ENCODE results near the gene ELK1.
"Not testable (repeated sequence)": the region's sequence is repeated elsewhere in the genome, so short reads cannot be mapped to it uniquely, and the experiment has no call there.

Gene ELK1

DNA sequence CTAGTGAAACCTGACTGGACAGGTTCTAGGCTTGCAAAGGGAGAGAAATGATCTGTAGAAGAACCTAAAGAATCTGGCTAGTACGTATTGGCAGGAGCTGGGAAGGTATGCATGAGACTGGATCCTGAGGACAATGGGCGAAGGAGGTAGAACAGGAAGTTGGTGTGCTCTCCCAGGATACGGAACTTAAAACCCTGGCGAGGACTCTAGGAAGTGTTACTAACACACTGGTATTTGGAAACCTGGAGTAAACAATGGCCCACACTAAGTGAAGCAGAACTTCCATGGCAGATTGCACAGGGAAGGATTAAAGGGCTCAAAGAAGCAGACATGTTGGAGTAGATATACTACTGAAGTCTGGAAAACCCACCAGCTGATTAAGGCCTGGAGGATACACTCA is 39.9 kb downstream of the ELK1 start:
- DNase-seq, result no peak

DNA sequence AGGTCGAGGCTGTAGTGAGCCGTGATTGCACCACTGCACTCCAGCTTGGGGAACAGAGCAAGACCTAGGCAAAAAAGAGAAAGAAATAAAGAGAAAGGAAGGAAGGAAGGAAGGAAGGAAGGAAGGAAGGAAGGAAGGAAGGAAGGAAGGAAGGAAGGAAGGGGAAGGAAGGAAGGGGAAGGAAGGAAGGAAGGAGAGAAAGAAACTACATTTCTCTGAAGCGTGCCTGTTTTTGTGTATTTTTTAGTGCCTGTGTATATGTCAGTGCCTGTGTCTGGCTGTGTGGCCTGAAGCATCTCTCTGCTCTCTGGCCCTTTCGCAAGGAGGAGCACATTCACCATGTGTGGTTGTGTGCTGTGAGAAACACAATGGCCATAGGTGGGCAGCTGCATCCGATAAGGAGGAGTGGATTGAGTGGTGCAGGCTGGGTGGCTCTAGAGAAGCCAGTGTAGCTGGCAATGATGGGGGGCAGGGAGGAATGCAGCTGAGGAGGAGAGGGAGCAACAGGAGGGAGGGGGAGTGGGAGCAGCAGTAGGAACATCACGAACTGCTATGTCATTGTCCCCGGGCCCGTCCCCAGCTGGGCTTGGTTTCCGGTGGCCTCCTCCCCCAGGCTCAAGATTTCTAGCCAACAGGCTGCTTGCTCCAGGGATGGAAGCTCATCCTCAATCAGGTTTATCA is 42.1 kb downstream of the ELK1 start:
- no peak for DNase-seq

DNA sequence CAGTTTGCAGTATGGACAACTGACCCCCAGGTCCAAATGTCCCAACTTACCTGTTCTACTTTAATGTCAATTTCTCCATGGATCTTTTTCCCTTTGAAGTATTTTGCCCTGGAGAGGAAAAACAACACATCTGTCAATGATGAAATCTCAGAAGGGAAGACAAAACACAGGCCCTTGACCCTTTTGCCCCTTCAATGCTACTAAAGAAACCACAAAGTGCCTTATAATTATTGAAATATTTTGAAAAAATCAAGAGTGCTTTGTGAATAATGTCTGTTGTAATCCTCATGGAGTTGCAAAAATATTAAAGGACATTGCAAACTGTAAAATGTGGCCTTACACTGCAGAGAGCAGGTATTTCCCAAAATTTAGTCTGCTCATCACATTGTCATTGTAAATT is 43.3 kb downstream of the ELK1 start:
- DNase-seq, result no peak

- DNase-seq, result no peak
These were observed 45.3 kb downstream of the ELK1 start for GRCh38 chrX:47605024-47605423.

GRCh38 chrX:47603125-47603524 is 47.2 kb downstream of the ELK1 start:
- not testable (repeated sequence) for DNase-seq

- DNase-seq, result no peak
These were observed 53.1 kb downstream of the ELK1 start for GRCh38 chrX:47597222-47597621.

DNA sequence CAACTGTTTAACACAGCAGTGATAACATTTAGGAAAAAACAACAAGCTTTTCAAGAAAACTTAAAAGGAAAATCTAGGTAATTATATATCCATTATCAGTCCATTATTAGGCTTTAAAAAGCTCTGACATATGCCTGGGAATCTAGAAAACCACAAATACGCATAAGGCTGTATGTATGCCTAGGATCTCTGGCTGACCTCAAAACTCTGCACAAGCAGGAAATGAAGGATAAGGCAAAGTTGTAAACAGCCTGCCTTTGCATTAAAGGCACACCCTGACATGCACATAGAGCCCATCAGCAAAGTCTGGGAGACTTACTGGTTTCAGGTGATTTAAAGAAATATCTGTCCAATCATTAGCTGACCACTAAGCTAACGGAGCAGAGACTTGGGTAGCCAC is 54.1 kb downstream of the ELK1 start:
- no peak for DNase-seq

GRCh38 chrX:47595716-47596251 is 54.6 kb downstream of the ELK1 start:
- no peak for DNase-seq

- no peak for DNase-seq
These were observed 56.8 kb downstream of the ELK1 start for GRCh38 chrX:47593522-47593921.

DNA sequence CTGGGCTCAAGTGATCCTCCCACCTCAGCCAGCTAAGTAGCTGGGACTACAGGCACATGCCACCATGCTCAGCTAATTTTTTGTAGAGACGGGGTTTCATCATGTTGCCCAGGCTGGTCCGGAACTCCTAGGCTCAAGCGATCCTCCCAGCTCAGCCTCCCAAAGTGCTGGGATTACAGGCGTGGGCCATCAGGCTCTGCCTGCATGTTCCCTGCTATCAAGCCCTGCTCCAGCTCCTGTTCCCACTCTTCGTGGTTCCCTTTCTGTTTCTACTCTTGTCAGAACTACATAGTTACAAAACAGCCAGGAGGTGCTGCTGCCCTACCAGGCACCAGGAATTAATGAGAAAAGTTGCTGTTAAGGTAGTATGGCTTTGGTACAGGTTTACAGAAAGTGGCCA is 59.4 kb downstream of the ELK1 start:
- DNase-seq, result no peak

GRCh38 chrX:47587906-47588735 is 62.2 kb downstream of the ELK1 start:
- DNase-seq, result no peak

- DNase-seq, result no peak
These were observed 63.1 kb downstream of the ELK1 start for GRCh38 chrX:47587091-47587891.

GRCh38 chrX:47586043-47586787 is 64.1 kb downstream of the ELK1 start:
- no peak for DNase-seq
